ENCODE measurements around the gene ZNF407.

The ZNF407 gene

DNA sequence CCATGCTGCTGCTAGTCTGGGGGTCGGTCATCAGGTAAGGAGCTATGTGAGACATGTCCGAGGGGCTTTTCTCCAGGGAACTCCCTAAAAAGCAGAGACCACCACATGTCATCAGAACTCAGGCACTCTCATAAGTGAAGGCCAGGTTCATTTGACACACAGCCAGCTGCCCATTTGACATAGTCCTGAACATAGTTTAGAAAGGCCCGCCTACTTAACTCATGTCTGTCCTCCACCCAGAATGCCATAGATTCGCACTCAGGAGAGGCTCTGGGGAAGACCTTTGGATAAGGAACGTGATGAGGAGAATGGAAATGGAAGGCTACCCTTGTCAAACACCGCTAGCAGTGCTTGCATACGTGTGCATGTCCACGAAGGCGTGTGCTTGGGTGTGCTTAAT is 454.1 kb downstream of the ZNF407 start:
- Mint-ChIP-seq H3K27ac (no peak overlapping the region), H3K9me3 (ENCODE audit: low read depth) (no peaks in the 10 kb centered on the region), H3K4me3 (no peak overlapping the region), H3K36me3 (peaks cover 15% of the 10 kb centered on the region), H3K27me3 (no peaks in the 10 kb centered on the region), H3K4me1 (ENCODE audit: low read depth) (no peaks in the 10 kb centered on the region)

GRCh38 chr18:75052475-75052874 is 454.8 kb downstream of the ZNF407 start:
- Mint-ChIP-seq H3K27me3 (no peaks in the 10 kb centered on the region), H3K36me3 (peaks cover 13% of the 10 kb centered on the region), H3K9me3 (ENCODE audit: low read depth) (no peaks in the 10 kb centered on the region), H3K27ac (no peak overlapping the region), H3K4me3 (no peak overlapping the region), H3K4me1 (ENCODE audit: low read depth) (no peaks in the 10 kb centered on the region)

- H3K27ac Mint-ChIP-seq: no peak overlapping the region
- peaks cover 11% of the 10 kb centered on the region for H3K36me3 Mint-ChIP-seq
- H3K27me3 Mint-ChIP-seq: no peaks in the 10 kb centered on the region
- H3K4me3 Mint-ChIP-seq: no peak overlapping the region
- no peaks in the 10 kb centered on the region for H3K9me3 Mint-ChIP-seq (ENCODE audit: low read depth)
- no peaks in the 10 kb centered on the region for H3K4me1 Mint-ChIP-seq (ENCODE audit: low read depth)
Observed at GRCh38 chr18:75053028-75053629, 455.5 kb downstream of the ZNF407 start.

- H3K4me3 Mint-ChIP-seq: no peak overlapping the region
- H3K9me3 Mint-ChIP-seq (ENCODE audit: low read depth): no peaks in the 10 kb centered on the region
- no peak overlapping the region for H3K27ac Mint-ChIP-seq
- no peaks in the 10 kb centered on the region for H3K4me1 Mint-ChIP-seq (ENCODE audit: low read depth)
- peaks cover 9% of the 10 kb centered on the region for H3K36me3 Mint-ChIP-seq
- no peaks in the 10 kb centered on the region for H3K27me3 Mint-ChIP-seq
Observed at GRCh38 chr18:75054046-75054445, 456.4 kb downstream of the ZNF407 start.

- Mint-ChIP-seq H3K27ac (no peak overlapping the region), H3K4me1 (ENCODE audit: low read depth) (no peaks in the 10 kb centered on the region), H3K9me3 (ENCODE audit: low read depth) (no peaks in the 10 kb centered on the region), H3K4me3 (no peak overlapping the region), H3K36me3 (peaks cover 10% of the 10 kb centered on the region), H3K27me3 (no peaks in the 10 kb centered on the region)
Observed at GRCh38 chr18:75054611-75055010, 456.9 kb downstream of the ZNF407 start.

- Mint-ChIP-seq H3K27me3 (no peaks in the 10 kb centered on the region), H3K9me3 (ENCODE audit: low read depth) (no peaks in the 10 kb centered on the region), H3K4me1 (ENCODE audit: low read depth) (no peaks in the 10 kb centered on the region), H3K4me3 (no peak overlapping the region), H3K27ac (no peak overlapping the region), H3K36me3 (peaks cover 17% of the 10 kb centered on the region)
Observed at GRCh38 chr18:75057169-75057960, 459.7 kb downstream of the ZNF407 start.

- Mint-ChIP-seq H3K36me3 (peaks cover 21% of the 10 kb centered on the region), H3K4me1 (ENCODE audit: low read depth) (no peaks in the 10 kb centered on the region), H3K4me3 (no peak overlapping the region), H3K27me3 (no peaks in the 10 kb centered on the region), H3K9me3 (ENCODE audit: low read depth) (no peaks in the 10 kb centered on the region), H3K27ac (no peak overlapping the region)
Observed at GRCh38 chr18:75060185-75060584, 462.5 kb downstream of the ZNF407 start.

GRCh38 chr18:75062297-75062886 is 464.7 kb downstream of the ZNF407 start:
- H3K4me3 Mint-ChIP-seq: no peak overlapping the region
- H3K4me1 Mint-ChIP-seq (ENCODE audit: low read depth): peaks cover 1% of the 10 kb centered on the region
- no peaks in the 10 kb centered on the region for H3K27me3 Mint-ChIP-seq
- H3K9me3 Mint-ChIP-seq (ENCODE audit: low read depth): no peaks in the 10 kb centered on the region
- peaks cover 17% of the 10 kb centered on the region for H3K36me3 Mint-ChIP-seq
- no peak overlapping the region for H3K27ac Mint-ChIP-seq

- Mint-ChIP-seq H3K4me1 (ENCODE audit: low read depth) (peaks cover 5% of the 10 kb centered on the region), H3K27me3 (no peaks in the 10 kb centered on the region), H3K9me3 (ENCODE audit: low read depth) (no peaks in the 10 kb centered on the region), H3K36me3 (peaks cover 17% of the 10 kb centered on the region), H3K4me3 (no peak overlapping the region), H3K27ac (no peak overlapping the region)
Observed at GRCh38 chr18:75063196-75063595, 465.5 kb downstream of the ZNF407 start.

DNA sequence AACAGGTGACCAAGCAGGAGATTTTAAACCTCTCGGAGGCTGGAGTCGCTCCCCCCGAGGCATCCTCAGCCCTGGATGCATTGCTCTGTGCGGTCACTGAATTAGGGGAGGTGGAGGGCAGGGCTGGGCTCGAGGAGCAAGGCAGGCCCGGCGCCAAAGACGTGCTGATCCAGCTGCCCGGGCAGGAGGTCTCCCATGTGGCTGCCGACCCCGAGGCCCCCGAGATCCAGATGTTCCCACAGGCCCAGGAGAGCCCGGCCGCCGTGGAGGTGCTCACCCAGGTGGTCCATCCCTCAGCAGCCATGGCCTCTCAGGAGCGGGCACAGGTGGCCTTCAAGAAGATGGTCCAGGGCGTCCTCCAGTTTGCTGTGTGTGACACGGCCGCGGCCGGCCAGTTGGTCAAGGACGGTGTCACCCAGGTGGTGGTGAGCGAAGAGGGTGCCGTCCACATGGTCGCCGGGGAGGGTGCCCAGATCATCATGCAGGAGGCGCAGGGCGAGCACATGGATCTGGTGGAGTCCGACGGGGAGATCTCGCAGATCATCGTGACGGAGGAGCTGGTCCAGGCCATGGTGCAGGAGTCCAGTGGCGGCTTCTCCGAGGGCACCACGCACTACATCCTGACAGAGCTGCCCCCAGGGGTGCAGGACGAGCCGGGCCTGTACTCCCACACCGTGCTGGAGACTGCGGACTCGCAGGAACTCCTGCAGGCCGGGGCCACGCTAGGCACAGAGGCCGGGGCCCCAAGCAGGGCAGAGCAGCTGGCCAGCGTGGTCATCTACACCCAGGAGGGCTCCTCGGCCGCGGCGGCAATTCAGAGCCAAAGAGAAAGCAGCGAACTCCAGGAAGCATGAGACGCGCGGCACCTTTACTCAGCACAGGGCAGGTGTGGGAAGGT is 466.2 kb downstream of the ZNF407 start:
- Mint-ChIP-seq H3K4me1 (ENCODE audit: low read depth) (peaks cover 5% of the 10 kb centered on the region), H3K27me3 (no peaks in the 10 kb centered on the region), H3K27ac (no peak overlapping the region), H3K4me3 (no peak overlapping the region), H3K36me3 (peaks cover 17% of the 10 kb centered on the region), H3K9me3 (ENCODE audit: low read depth) (no peaks in the 10 kb centered on the region)

GRCh38 chr18:75064513-75064905 is 466.8 kb downstream of the ZNF407 start:
- Mint-ChIP-seq H3K4me3 (no peak overlapping the region), H3K9me3 (ENCODE audit: low read depth) (no peaks in the 10 kb centered on the region), H3K4me1 (ENCODE audit: low read depth) (peaks cover 9% of the 10 kb centered on the region), H3K27me3 (no peaks in the 10 kb centered on the region), H3K27ac (no peak overlapping the region), H3K36me3 (peaks cover 14% of the 10 kb centered on the region)

GRCh38 chr18:75065251-75066000 is 467.8 kb downstream of the ZNF407 start:
- no peaks in the 10 kb centered on the region for H3K9me3 Mint-ChIP-seq (ENCODE audit: low read depth)
- H3K4me3 Mint-ChIP-seq: no peak overlapping the region
- H3K27ac Mint-ChIP-seq: no peak overlapping the region
- H3K36me3 Mint-ChIP-seq: peaks cover 14% of the 10 kb centered on the region
- H3K27me3 Mint-ChIP-seq: no peaks in the 10 kb centered on the region
- H3K4me1 Mint-ChIP-seq (ENCODE audit: low read depth): peaks cover 18% of the 10 kb centered on the region

DNA sequence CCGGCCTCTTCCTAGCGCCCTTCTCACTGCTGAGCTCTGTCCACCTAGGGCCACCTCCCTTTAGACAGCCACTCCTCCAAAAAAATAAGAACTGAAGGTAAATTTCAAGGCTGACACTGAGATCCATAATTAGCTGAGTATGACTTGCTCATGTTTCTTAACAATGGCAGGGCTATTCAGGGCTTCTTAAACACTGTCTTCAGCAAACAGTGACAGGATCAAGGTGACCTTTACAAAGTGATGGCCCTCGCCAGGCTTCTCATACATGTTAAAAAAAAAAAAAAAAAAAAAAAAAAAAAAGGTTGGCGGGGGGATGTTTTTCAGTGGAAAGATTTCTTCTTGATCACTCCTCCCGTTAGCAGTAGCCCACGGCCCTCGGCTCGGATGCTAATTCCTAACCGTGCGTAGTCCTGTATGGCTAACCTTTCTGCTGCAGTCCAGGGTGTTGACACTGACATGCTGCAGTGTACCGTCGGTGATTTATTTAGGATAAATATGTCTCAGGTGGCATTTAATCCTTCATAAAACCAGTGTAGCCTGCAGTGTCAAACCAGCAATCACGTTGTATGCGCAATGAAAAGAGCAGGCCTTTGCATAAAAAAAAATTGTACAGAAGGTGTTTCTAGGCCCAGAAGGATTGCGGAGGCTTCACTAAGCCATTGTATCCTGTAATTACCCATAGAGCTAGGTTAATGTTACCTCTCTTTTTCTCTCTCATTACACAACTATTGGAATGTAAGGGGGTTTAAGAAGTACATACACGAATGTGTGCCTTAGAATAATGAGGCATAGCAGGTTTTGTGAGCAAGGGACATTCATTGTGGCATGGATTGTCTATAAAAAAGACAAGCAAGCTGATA is 468.6 kb downstream of the ZNF407 start:
- no peak overlapping the region for H3K4me3 Mint-ChIP-seq
- H3K27ac Mint-ChIP-seq: no peak overlapping the region
- H3K4me1 Mint-ChIP-seq (ENCODE audit: low read depth): peaks cover 26% of the 10 kb centered on the region
- peaks cover 11% of the 10 kb centered on the region for H3K36me3 Mint-ChIP-seq
- H3K9me3 Mint-ChIP-seq (ENCODE audit: low read depth): no peaks in the 10 kb centered on the region
- no peaks in the 10 kb centered on the region for H3K27me3 Mint-ChIP-seq
